Aorta (tissue), 5 donors: ENCODE measurements around the gene PELI2. TPM values are rescaled to one million over a fixed set of nuclear protein-coding genes. Genes with fewer than 3 reads are reported as not detected.

Experiments
- ATAC-seq: fragments of 200-7000 bp; cut with Tn5 transposase; one replicate; pipeline ENCODE4 v1.9.1; 2022; ENCODE audit warnings: moderate library complexity; ENCODE audit not compliant: low FRiP score
- DNase-seq, 2 donors: peaks; one replicate each; pipeline ENCODE4 v3.0.0-alpha.2; 2020
- H3K27ac ChIP-seq, 2 donors: one replicate each; pipeline ENCODE4 v1.5.1; 2013; ENCODE audit warnings: low read length in 2 of 2, mild to moderate bottlenecking in 2 of 2, moderate library complexity in 2 of 2, control low read depth in 1 of 2, inconsistent platforms in 1 of 2, low read depth in 1 of 2
- H3K27me3 ChIP-seq, 2 donors: one replicate each; pipeline ENCODE4 v1.6.1; 2013; ENCODE audit warnings: control low read depth in 1 of 2, low read length in 1 of 2, mild to moderate bottlenecking in 1 of 2, moderate library complexity in 1 of 2; ENCODE audit not compliant: insufficient read depth in 2 of 2, control insufficient read depth in 1 of 2
- H3K36me3 ChIP-seq, 2 donors: one replicate each; pipeline ENCODE4 v1.6.1; 2013; ENCODE audit warnings: control low read depth in 1 of 2, low read length in 1 of 2, mild to moderate bottlenecking in 1 of 2; ENCODE audit not compliant: insufficient read depth in 2 of 2, control insufficient read depth in 1 of 2
- H3K4me1 ChIP-seq, 2 donors: one replicate each; pipeline ENCODE4 v1.6.1; 2013; ENCODE audit warnings: low read length in 2 of 2, control low read depth in 1 of 2, mild to moderate bottlenecking in 1 of 2, moderate library complexity in 1 of 2; ENCODE audit not compliant: insufficient read depth in 2 of 2, control insufficient read depth in 1 of 2
- H3K4me3 ChIP-seq, 2 donors: one replicate each; pipeline ENCODE4 v1.5.1; 2013; ENCODE audit warnings: low read length in 2 of 2, control low read depth in 1 of 2, mild to moderate bottlenecking in 1 of 2
- H3K9me3 ChIP-seq: one replicate; pipeline ENCODE4 v1.6.1; 2013; ENCODE audit warnings: mild to moderate bottlenecking, low read length; ENCODE audit not compliant: control insufficient read depth
- WGBS, 2 donors: extraction: QIAGEN DNeasy Blood & Tissue Kit; methylation state at CpG; one replicate each; pipeline ENCODE4 v1.1.7; 2013; 5-methylcytosine and 5-hydroxymethylcytosine counted together
- intact Hi-C, 2 donors: fragments of 100-400 bp; cut with DNase I; formaldehyde crosslinking; loops; one replicate each; pipeline versions ENCODE4 v1.14.2 to v1.15.0; 2022
- polyA plus RNA-seq, 2 donors: library from polyadenylated mRNA; stranded (reverse); fragments of 200-250 nt; gene quantifications; one replicate each; pipeline ENCODE4 v1.2.3, GENCODE V29; 2013
- total RNA-seq, 2 donors: library from RNA; stranded (reverse); fragmentation: NEBNext Ultra II Directional; extraction: Animal tissue kit (Norgen Biotek cat#: 25700); gene quantifications; one replicate each; pipeline ENCODE4 v1.2.1, GENCODE V29; 2021
- donor health status: healthy with polysubstance abuse.
- donor health status: Bipolar disorder and iron deficiency.
- donor health status: DM: no; HTN: no; CAD: no.
- donor health status: DM: no; HTN: no; CAD: no.
- donor health status: DM: yes; HTN: yes; CAD: no.

Gene PELI2
- total and polyA plus RNA-seq, 4 donors, result 3.6 to 22.8 (median 14.6) TPM

GRCh38 chr14:56289155-56289554, 170.9 kb downstream of the PELI2 start:
- intact Hi-C loops, result no loop called here
- WGBS, 2 donors, result 92 to 94% methylated on average over 2 of the region's 2 CpGs
- Histone ChIP-seq H3K4me3 (no peak overlapping the region), H3K27ac (no peak overlapping the region), H3K27me3 (no peaks in the 10 kb centered on the region), H3K9me3 (no peaks in the 10 kb centered on the region), H3K36me3 (peaks cover 0 to 4% of the 10 kb centered on the region in 2 donors), H3K4me1 (peaks cover 0 to 1% of the 10 kb centered on the region in 2 donors)
- no peak for DNase-seq
- ATAC-seq, result no peak

DNA sequence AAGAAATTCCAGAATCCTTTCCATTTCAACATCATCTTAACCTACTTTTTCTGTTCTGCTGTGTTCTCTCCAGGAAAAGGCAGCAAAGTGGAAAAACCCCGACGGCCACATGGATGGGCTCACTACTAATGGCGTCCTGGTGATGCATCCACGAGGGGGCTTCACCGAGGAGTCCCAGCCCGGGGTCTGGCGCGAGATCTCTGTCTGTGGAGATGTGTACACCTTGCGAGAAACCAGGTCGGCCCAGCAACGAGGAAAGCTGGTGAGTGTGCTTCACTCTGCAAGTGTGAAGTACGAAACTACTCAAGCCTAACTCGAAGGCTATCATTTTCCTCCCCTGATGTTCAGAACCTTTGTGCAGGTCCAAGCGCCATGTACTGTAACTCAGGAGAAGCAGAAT, 172.0 kb downstream of the PELI2 start:
- H3K4me1 ChIP-seq, result no peaks in the 10 kb centered on the region
- WGBS, 2 donors, result 95% methylated on average over 14 of the region's 14 CpGs
- intact Hi-C loops, result no loop called here
- ATAC-seq (no peak), DNase-seq (no peak)
- peaks cover 3 to 4% of the 10 kb centered on the region in 2 donors for H3K36me3 ChIP-seq
- no peak overlapping the region for H3K4me3 ChIP-seq
- H3K27ac ChIP-seq, result no peak overlapping the region
- no peaks in the 10 kb centered on the region for H3K9me3 ChIP-seq
- no peaks in the 10 kb centered on the region for H3K27me3 ChIP-seq

DNA sequence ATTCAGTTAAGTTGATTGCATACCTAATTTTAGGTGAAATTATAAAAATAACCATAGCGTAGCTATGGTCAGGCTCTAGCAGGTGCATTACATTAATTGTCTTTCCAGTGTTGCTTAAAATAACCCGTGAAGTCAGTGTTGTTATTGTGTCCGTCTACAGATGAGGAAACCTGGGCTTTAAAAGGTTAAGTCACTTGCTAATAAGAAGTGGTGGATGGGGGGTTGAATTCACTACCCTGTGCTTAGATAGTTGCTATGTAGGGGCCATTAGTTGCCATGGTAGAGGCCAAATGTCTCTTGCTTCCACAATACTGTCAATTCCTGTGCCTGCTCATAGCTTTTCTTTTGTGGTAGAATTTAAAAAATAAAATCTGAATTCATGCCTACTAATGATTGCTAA, 174.8 kb downstream of the PELI2 start:
- Histone ChIP-seq H3K27ac (no peak overlapping the region), H3K9me3 (no peaks in the 10 kb centered on the region), H3K4me1 (no peaks in the 10 kb centered on the region), H3K27me3 (no peaks in the 10 kb centered on the region), H3K4me3 (no peak overlapping the region), H3K36me3 (peaks cover 3 to 4% of the 10 kb centered on the region in 2 donors)
- intact Hi-C loops, result no loop called here
- 88 to 89% methylated on average over 3 of the region's 3 CpGs for WGBS, 2 donors
- DNase-seq, result no peak
- no peak for ATAC-seq

- 95 to 100% methylated on average over 2 of the region's 2 CpGs for WGBS, 2 donors
- Histone ChIP-seq H3K9me3 (no peaks in the 10 kb centered on the region), H3K4me3 (no peak overlapping the region), H3K4me1 (no peaks in the 10 kb centered on the region), H3K36me3 (peaks cover 3 to 4% of the 10 kb centered on the region in 2 donors), H3K27me3 (no peaks in the 10 kb centered on the region), H3K27ac (no peak overlapping the region)
- DNase-seq, result no peak
- no peak for ATAC-seq
- intact Hi-C loops, result no loop called here
Observed at GRCh38 chr14:56293506-56293905, 175.3 kb downstream of the PELI2 start.

- Histone ChIP-seq H3K9me3 (no peaks in the 10 kb centered on the region), H3K27ac (no peak overlapping the region), H3K4me3 (no peak overlapping the region), H3K27me3 (no peaks in the 10 kb centered on the region), H3K36me3 (peaks cover 3% of the 10 kb centered on the region in 2 donors), H3K4me1 (no peaks in the 10 kb centered on the region)
- intact Hi-C loops, result no loop called here
- 93 to 95% methylated on average over 5 of the region's 5 CpGs for WGBS, 2 donors
- DNase-seq (no peak), ATAC-seq (no peak)
Observed at GRCh38 chr14:56294128-56294527, 175.9 kb downstream of the PELI2 start.

- DNase-seq (no peak), ATAC-seq (no peak)
- Histone ChIP-seq H3K9me3 (no peaks in the 10 kb centered on the region), H3K4me3 (no peak overlapping the region), H3K27ac (no peak overlapping the region), H3K27me3 (no peaks in the 10 kb centered on the region), H3K36me3 (peaks cover 0 to 3% of the 10 kb centered on the region in 2 donors), H3K4me1 (no peaks in the 10 kb centered on the region)
- WGBS, 2 donors, result 76 to 86% methylated on average over 3 of the region's 3 CpGs
- intact Hi-C loops, result no loop called here
Observed at GRCh38 chr14:56295743-56296142, 177.5 kb downstream of the PELI2 start.

DNA sequence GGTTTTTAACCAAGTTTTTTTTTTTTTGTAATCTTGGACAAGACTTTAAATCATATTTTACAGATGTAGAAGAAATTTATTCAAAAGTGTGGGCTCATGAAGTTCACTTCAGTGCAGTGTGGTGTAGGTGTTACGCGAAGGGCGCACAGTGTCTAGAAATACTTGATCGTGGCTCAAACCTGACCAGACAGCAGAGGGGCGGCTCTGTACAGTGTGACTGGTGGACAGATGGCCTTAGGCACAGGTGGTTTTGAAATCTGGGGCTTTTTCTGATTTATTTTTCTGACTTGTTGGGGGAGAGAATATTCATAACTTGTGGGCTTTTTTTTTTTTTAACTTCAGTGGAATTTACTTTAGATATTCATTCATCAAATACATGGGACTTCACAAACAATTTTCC, 179.2 kb downstream of the PELI2 start:
- Histone ChIP-seq H3K27me3 (no peaks in the 10 kb centered on the region), H3K4me1 (no peaks in the 10 kb centered on the region), H3K36me3 (peaks cover 0 to 3% of the 10 kb centered on the region in 2 donors), H3K9me3 (no peaks in the 10 kb centered on the region), H3K4me3 (no peak overlapping the region), H3K27ac (no peak overlapping the region)
- DNase-seq (no peak), ATAC-seq (no peak)
- 96 to 98% methylated on average over 5 of the region's 5 CpGs for WGBS, 2 donors
- intact Hi-C loops, result no loop called here

- intact Hi-C loops, result no loop called here
- 77 to 80% methylated on average over 9 of the region's 9 CpGs for WGBS, 2 donors
- DNase-seq, result no peak
- Histone ChIP-seq H3K36me3 (peaks cover 0 to 4% of the 10 kb centered on the region in 2 donors), H3K4me1 (no peaks in the 10 kb centered on the region), H3K27ac (no peak overlapping the region), H3K9me3 (no peaks in the 10 kb centered on the region), H3K4me3 (no peak overlapping the region), H3K27me3 (no peaks in the 10 kb centered on the region)
- ATAC-seq, result no peak
Observed at GRCh38 chr14:56299306-56299984, 181.2 kb downstream of the PELI2 start.

DNA sequence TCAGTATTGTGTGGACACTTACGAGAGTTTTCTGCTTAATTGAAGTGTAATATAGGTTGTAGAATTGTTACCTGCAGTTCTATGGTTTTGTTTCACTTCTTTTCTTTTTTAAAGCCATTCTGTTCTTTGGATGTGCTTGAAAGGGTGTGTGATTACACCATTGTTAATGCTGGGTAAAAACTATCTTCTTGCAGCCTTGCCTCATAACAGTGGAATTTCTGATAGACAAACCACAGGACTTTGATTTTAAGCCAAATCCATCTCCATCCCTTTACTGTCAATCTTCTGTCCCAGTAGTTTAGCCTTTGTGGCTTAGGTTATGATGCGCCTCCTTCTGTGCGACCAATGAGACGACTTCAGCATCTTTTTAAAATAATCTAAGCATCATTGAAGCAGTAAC, 182.3 kb downstream of the PELI2 start:
- Histone ChIP-seq H3K27me3 (no peaks in the 10 kb centered on the region), H3K27ac (no peak overlapping the region), H3K36me3 (peaks cover 0 to 2% of the 10 kb centered on the region in 2 donors), H3K9me3 (no peaks in the 10 kb centered on the region), H3K4me1 (no peaks in the 10 kb centered on the region), H3K4me3 (no peak overlapping the region)
- ATAC-seq, result no peak
- intact Hi-C loops, result no loop called here
- DNase-seq, result no peak
- 95 to 96% methylated on average over 4 of the region's 4 CpGs for WGBS, 2 donors
